ENCODE results near the gene ARL8A. TPM values are rescaled to one million over a fixed set of nuclear protein-coding genes. Genes with fewer than 3 reads are reported as not detected.

The ARL8A gene
- total RNA-seq, 2 experiments from 2014 or later = 45.9 to 56.5 TPM

Other genes with a start within 250 kb of the ARL8A start
- not detected for gene LMOD1, start 198.2 kb downstream of the ARL8A start, total RNA-seq
- 10 to 100 TPM; 34.0 to 39.5 TPM for gene TIMM17A, start 189.2 kb downstream of the ARL8A start, total RNA-seq
- 10 to 100 TPM; 33.7 TPM for gene RNPEP, start 162.1 kb downstream of the ARL8A start, total RNA-seq
- gene ELF3, start 134.2 kb downstream of the ARL8A start, total RNA-seq = under 1 TPM; 0.82 to 0.83 TPM
- not detected for gene GPR37L1, start 21.8 kb downstream of the ARL8A start, total RNA-seq
- 100 to 1,000 TPM; 172 to 181 TPM for gene PTPN7, start 15.9 kb upstream of the ARL8A start, total RNA-seq
- 1 to 10 TPM; 2.7 to 5.2 TPM for gene LGR6, start 49.1 kb upstream of the ARL8A start, total RNA-seq
- 10 to 100 TPM; 53.4 to 59.3 TPM for gene UBE2T, start 197.2 kb upstream of the ARL8A start, total RNA-seq
- 10 to 100 TPM; 26.9 to 27.7 TPM for gene PPP1R12B, start 204.0 kb upstream of the ARL8A start, total RNA-seq

All from activated naive CD8-positive, alpha-beta T cell treated with anti-CD3 and anti-CD28 coated beads, Interleukin-2, amount 10 ng/mL, durations not matched to agents 7 days and 5 days (primary cell).